Stimulated activated CD8-positive, alpha-beta memory T cell treated with anti-CD3 and anti-CD28 coated beads, Interleukin-12 subunit alpha, Interleukin-12 subunit beta, amount 100 ng/mL, for 24 hours (primary cell): Measurements from ENCODE around the gene PPP1R9A.

Experiments
- DNase-seq: peaks from one replicate; pipeline ENCODE4 v3.0.0-alpha.2; 2020; ENCODE audit errors: extremely low read depth

PPP1R9A gene

DNA sequence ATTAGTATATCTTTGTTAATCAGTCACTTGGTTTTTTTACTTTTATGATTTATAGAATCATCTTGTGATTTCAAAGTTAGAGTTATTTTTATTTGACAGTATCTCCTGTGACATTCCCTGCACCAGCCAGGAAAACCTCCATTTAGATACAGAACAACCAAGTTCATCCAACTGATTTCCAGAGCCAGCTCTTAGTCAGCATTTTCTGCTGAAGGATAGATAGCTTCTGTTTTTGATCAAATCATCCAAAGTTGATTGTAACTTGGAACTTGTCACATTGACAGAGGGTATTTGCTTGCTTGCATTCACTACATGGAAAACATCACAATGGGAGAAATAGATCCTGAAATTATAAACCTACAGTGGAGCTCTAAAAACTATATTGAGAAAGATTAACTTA lies 294.3 kb downstream of the PPP1R9A start:
- no peak for DNase-seq

DNA sequence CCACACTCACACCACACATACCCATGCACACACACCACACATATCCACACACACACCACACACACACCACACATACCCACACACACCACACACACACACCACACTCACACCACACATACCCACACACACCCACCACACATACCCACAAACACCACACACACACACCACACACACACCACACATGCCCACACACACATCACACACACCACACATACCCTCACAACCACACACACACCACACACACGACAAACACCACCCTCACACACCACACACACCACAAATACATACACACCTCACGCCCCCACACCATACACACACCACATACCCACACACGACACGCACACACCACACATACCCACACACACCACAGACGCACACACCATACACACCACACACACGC lies 297.2 kb downstream of the PPP1R9A start:
- no peak for DNase-seq

DNA sequence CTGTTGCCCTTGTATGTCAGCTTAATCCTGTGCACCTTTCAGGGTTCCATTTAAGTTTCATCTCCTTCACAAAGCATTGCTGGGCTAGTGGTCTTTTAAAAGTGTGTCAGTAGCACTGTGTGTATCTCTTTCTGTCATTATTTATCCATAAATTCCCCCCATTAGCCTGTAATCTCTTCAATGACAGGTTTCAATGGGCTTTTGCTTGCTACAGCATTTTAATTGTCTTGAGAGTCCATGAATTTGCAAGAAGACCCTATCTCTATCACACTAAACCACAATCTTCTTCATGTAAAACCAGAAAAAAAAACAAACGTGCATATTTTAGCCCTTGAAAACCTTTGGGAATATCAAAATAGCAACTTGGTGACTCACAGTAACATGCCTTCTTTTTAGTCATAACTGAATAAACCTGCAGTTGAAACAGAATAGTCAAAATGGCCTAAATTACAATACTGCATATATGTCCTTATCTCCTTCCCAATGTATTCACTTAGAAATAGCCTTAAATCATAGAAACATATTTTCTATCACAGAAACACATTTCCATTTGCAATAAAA lies 298.4 kb downstream of the PPP1R9A start:
- DNase-seq = no peak

DNA sequence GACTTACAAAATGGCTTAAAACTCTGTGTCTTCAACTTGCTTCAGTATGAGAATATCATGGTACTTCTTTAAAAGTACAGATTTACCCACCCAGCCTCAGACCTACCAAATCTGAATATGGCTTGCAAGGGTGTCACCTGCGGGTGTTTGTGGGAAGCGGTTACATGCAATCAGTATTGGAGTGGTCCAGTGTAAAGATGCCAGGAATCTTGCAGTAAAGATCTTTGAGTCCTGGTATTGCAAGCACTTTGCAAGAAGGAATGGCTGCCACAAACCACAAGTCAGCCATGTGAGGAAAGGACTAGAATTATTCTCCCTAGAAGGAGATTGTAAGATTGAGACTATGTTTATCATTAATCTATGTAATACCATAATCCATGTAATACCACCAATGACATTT lies 301.9 kb downstream of the PPP1R9A start:
- no peak for DNase-seq

DNA sequence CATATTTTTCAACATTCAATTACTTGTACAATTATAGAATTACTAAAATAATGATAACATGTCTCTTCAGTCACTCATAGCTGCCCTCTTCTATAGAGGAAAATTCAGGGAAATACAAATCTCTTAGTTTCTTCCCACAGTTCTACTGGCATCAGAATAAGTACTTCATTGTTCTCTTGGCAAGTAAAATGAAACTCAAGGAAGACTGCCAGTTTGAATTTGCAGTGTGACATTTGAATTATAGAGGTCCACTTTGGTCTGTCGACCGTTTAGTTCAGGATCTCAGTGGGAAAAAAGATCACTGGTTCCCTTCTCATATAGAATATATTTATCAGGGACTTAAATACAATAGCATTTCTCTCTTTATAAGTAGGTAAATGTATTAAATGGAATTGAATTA lies 302.4 kb downstream of the PPP1R9A start:
- no peak for DNase-seq

DNA sequence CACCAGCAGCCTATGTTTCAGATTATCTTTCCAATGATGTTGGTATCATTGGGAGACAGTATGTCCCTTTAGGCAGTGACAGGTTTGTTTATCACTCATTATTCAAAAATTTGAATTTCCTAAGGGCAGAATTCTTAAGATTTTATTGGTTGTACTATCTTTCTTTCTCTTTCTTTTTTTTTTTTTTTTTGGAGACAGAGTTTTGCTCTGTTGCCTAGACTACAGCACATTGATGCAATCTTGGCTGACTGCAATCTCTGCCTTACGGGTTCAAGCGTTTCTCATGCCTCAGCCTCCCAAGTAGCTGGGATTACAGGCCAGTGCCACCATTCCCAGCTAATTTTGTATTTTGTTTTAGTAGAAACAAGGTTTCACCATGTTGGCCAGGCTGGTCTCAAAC lies 305.8 kb downstream of the PPP1R9A start:
- no peak for DNase-seq

DNA sequence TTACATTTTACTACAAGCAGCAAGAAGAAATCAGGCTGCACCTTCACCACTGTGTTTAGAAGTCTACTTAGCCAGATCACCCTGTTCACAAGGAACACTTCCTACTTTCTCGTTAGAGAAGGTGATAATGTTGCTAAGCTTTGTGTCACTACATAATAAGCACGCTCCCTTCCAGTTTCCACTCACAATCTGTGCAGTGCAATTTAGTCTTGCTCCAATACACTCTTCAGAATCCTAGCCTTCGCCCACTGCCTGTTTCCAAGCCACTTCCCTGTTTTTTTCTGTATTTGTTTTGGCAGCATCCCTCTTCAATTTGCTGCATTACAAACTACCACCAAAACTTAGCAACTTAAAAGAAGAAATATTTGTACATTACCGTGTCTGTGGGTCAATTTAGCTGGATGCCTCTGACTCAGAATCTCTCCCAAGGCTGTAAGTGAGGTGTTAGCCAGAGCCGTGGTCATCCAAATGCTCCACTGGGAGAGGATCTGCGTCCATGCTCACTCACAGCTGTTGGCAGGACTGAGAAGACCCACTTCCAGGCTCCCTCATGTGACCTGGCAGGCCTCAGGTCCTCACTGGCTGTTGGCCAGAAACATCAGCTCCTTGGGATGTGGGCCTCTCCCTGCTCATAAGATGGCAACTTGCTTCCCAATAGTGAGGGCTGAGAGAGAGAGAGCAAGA lies 306.6 kb downstream of the PPP1R9A start:
- no peak for DNase-seq

DNA sequence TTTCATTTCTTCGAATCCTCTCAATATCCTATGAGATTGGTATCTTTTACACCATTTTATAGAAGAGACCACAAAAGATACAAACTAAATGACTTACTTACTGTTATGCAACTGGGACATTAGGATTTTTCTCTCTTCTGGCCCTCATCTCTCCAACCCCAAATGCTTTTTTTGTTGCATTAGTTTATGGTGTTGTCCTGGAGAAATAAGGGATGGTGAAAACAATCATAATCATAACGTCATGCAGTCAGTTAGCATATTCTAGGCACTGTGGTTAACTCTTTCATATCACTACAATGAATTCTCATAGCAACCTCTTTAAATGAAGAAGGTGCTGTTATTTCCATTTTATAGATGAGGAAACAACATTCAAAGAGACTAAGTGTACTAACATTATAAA lies 312.3 kb downstream of the PPP1R9A start:
- DNase-seq = no peak

DNA sequence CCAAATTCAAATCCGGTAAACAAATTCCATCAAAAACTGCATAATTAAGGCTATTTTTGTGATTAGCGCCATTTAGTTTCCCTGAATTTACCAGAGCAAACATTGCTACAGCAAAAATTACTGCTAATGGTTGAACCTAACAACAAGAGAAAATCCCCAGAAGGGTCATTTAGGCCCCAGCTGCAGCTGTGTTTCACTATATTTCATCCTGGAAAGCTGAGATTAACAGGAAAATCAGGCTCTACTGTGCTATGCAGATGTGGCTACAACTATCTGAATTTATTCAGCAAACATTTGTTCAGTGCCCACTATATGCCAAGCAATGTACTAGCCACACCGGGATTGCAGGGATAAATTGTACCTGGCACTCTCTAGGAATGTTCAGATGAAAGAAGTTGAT lies 312.9 kb downstream of the PPP1R9A start:
- no peak for DNase-seq

DNA sequence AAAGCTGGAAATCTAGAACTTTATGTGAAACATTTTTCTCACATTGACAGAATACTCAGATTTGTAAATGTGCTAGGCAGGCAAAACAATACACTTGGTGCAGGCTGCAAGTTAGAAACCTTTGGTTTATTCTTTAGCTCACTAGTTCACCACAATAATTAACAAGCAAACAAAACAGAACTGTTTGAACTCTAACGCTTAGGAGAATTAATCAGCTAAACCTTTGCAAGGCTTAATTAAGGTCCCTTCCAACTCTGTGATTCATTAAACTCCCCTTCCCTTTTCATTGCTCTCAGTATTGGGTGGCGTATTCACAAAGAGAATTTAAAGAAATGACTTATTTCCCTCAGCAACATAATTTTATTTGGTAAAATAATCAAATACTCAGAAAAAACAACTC lies 317.9 kb downstream of the PPP1R9A start:
- no peak for DNase-seq

DNA sequence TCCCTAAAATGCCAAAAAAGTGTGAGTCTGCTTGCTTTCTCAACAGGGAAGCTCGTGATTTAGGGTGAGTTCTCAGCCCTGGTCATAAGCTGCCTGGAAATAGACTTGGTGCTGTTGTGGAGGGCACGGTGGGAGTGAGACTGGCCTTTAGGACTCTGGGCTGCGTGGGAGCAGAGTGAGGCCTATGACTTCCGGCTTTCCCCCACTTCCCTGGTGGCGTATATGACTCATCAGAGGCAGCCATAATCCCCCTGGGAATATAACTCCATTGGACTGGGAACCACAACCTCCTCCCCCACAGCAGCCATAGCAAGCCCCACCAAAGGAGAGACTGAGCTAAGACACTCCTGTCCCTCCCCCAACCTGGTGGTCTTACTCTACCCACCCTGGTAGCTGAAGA lies 321.9 kb downstream of the PPP1R9A start:
- no peak for DNase-seq

DNA sequence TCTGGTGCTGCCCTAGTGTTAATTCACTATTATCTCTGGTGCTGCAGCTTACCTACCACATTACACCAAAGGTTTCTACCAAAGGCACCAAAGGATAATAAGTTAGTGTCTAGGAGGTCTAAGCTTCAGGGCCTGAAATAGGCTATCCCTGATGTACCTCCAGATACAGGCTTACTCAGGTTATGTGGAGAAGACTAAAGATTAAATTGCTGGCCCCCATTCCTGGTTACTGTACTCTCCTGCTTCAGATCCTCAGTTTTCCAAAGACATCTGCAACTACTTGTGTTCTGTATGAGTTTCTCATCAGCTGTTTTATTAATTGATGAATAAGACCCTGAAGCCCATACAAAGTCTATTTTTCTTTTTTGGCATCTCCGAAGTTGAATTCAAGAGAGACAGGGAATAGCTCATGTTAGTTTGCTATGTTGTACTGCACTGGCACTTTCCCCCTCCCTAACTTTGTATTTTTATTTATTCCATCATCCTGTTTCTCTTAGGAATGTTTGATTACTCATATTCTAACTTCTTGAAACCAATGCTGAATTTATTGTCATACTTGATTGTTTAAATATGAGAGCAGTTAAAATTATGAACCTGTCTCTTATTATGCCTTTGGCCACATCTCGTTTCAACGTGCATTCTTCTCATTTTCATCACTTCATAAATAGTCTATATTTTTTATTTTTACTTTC lies 331.0 kb downstream of the PPP1R9A start:
- DNase-seq = no peak

DNA sequence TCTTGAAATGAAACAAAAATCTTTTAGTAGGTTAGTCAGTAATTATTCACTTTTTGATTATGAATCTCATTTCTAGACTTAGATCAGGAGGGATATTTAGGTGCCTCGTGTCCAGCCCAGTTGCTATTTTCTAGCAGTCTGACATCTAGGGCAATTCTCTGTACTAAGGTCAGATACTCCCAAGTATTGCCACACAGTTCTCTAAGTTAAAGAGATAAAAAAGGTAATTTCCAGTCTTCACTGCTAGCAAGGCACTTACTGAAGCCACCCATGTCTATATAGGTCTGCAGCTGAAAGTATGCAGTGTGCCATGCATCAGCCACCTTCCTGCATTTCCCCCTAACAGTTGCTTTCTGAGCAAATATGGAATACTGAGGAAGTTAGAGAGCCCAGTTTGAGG lies 333.5 kb downstream of the PPP1R9A start:
- no peak for DNase-seq

DNA sequence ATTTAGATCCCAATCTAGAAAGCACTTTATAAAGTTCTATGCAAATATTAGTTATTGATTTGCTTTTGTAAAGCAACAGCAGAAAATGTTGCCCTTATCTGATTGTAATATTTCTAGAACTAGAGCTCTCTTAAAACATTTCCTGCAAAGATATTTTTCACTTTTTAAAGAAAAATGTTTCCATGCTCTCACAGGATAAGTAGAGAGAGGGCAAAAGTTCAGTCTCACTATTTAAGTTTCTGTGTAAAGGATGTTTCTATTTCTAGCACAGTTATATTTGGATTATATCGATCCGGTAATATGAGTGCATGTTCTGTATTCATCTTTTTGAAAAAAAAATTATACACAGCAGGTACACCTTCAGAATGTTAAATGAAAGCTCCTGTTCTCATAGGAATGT lies 334.9 kb downstream of the PPP1R9A start:
- DNase-seq = no peak

DNA sequence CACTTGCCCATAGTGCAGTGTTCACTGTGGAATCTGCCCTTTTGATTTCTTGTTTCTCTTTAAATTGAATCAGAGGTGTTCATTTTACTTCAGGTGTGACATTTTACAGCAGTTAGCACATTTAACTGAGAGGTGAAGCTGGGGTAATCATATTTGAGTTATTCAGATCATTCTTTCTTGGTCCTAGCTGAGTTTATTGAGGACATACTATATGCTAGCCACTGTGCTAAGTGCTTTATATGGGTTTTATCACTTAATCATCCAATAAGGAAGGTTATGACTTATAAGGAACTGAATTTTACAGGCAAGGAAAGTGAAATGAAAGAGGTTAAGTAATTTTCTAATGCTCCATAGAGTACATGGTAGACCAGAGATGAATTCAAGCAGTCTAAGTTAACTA lies 337.2 kb downstream of the PPP1R9A start:
- no peak for DNase-seq

DNA sequence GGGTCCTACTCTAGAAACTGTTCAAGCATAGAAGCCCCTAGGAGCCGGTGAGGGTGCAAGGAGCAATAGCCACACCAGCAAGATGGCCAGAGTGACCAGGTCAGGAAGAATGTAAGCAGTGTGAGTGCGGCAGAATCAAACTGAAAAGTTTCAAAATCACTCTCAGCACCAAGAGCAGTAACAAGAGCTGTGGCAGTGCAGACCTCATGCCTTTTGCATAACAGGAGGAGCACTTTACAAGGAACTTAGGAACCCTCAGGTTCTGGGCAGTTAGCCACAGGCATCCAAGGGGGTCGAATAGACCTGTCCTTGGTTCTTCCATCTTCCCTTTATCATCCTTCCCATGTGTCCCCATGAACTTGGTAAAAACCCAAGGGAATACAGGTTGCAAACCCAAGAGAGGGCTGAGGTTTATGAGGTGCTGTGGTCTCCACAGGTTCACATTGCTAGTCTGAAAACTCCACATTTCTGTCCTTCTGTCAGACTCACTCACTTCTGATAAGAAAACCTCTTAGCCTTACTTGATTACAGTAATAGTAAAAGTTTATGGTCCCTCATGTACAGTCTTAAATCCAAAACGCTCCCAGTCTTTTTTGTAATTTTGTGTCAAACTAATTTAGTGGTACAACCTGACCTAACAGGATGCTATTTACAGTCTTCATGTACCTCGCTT lies 338.6 kb downstream of the PPP1R9A start:
- DNase-seq = no peak

DNA sequence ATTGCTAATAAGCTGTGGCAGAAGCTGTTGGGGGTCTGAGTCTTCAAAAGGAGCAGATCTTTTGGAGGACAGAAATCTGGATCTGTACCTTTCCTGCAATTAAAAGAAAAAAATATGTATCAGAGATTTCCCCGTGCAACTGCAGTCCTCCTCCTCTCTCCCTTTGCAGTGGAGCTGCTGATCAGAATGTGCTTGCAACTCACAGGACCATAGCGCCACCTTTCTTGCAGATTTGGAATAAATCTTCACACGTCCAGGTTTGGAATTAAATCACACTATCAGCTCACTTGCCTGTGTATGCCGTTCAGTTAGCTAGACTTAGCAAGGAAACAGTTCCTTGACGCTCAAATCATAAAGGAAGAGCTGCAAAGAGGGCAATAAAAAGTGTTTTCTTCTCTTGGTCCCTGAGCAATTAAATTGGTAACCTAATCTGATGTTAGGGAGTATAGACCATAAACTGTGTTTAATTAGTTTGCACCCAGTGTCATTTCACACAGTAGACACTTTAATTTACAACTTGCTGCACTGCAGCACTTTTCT lies 339.5 kb downstream of the PPP1R9A start:
- no peak for DNase-seq

DNA sequence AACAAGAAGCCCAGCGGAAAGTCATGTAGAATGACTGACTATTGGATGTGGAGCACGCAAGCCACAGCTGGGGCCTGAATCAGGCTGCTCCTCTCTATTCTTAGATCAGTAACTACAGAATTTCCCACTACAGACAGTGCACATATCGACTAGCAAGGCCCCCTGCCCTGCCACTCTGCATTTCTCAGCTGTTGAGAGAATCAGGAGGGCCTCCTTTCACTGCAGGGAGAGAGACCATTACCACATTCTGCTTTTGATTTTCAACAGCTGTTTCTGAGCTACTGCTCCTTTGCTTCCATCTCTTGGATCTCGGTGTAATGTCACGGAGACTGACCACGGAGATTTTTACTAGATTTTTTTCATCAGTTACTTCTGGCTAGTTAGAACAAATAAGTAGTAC lies 343.2 kb downstream of the PPP1R9A start:
- no peak for DNase-seq

DNA sequence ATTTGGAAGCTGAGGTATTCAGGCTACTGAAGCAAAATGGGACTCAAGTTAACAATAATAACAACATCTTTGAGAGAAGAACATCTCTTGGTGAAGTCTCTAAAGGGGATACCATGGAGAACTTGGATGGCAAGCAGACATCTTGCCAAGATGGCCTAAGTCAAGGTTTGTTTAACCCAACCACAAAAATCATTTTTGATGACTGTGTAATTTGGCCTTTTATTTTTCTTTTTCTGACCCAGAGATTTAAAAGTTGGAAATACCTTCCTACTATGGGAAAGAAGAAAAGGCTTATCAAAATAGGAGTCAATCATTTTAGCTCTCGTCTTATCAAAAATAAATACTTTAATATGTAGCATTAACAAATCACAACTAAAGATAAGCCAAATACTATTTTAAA lies 344.6 kb downstream of the PPP1R9A start:
- no peak for DNase-seq

DNA sequence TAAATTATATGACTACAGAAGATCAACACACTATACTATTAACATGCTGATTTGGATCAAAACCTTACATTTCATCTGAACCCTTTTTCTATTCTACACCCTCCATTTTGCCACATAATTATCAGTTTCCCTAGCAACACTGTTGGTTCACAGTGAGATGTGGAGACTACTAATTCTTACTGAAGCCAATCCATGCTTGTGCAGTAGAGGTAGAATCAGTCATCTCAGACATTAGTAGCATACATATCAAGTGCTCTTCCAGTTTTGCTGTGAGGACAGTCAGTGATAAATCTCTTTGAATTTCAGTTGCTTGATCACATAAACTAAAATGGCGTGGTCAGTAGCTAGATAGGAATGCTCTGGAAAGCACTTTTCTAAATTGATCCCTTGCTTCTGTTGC lies 346.6 kb downstream of the PPP1R9A start:
- no peak for DNase-seq

DNA sequence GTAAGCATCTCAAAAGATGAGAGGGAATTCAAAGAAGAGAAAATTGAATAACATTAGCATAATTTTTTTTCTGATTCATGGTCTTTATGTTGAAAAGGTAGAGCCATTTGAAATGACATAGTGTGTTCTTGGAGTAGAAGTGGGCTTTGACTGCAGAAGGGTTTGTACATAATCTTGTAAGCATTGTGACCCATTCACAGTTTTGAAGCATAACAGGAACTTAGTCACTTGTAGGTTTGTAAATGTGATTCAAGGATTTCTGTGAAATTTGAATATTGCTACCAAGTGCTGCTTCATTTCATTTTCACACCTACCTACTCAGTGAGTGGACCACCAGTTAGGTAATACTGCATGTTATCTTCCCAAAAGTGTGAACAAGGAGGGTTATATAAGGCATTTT lies 348.3 kb downstream of the PPP1R9A start:
- DNase-seq = no peak

DNA sequence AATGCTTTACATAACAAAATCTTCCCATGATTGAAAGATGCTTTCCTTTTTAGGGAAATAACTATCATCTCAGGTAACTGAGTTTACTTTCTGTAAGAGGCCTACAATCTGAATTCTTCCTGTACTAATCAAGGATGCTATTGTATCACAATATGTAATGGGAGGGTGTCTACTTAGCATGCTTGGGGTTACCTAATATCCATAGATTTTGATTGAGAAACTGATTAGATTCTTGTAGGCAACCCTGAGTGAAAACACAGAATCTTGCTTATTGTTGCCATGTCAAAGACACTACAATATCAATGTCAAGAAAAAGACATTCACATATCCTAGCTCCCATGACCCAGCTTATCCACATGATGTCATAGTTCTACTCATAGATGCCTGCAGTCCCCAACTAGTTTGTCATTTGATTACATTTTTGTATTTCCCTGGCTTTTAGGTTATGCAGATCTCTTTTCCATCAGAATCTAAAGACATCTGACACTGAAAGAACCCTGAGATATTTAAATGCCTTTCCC lies 354.6 kb downstream of the PPP1R9A start:
- no peak for DNase-seq
